ENCODE results near the gene TRRAP.

The TRRAP gene

DNA sequence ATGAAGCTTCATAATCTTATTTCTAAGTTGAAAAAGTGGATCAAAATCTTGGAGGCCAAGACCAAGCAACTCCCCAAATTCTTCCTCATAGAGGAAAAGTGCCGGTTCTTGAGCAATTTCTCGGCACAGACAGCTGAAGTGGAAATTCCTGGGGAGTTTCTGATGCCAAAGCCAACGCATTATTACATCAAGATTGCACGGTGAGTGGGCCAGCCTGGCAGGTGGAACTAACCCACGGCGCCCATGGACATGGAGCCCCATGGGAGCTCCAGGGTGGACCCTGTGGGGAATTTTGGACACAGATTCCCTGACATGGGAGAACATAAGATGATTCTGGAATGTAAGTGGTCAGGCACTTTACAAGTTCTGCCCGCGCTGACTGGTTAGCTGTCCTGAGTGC, 125.9 kb downstream of the TRRAP start:
- H3K27ac ChIP-seq, result no peak overlapping the region
- TF ChIP-seq, protein P1, sequence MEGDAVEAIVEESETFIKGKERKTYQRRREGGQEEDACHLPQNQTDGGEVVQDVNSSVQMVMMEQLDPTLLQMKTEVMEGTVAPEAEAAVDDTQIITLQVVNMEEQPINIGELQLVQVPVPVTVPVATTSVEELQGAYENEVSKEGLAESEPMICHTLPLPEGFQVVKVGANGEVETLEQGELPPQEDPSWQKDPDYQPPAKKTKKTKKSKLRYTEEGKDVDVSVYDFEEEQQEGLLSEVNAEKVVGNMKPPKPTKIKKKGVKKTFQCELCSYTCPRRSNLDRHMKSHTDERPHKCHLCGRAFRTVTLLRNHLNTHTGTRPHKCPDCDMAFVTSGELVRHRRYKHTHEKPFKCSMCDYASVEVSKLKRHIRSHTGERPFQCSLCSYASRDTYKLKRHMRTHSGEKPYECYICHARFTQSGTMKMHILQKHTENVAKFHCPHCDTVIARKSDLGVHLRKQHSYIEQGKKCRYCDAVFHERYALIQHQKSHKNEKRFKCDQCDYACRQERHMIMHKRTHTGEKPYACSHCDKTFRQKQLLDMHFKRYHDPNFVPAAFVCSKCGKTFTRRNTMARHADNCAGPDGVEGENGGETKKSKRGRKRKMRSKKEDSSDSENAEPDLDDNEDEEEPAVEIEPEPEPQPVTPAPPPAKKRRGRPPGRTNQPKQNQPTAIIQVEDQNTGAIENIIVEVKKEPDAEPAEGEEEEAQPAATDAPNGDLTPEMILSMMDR (IDR thresholded peaks at IDR 0.05), result no peak
- no peak for TF ChIP-seq ZFX (IDR thresholded peaks at IDR 0.05; ENCODE audit: borderline replicate concordance)

DNA sequence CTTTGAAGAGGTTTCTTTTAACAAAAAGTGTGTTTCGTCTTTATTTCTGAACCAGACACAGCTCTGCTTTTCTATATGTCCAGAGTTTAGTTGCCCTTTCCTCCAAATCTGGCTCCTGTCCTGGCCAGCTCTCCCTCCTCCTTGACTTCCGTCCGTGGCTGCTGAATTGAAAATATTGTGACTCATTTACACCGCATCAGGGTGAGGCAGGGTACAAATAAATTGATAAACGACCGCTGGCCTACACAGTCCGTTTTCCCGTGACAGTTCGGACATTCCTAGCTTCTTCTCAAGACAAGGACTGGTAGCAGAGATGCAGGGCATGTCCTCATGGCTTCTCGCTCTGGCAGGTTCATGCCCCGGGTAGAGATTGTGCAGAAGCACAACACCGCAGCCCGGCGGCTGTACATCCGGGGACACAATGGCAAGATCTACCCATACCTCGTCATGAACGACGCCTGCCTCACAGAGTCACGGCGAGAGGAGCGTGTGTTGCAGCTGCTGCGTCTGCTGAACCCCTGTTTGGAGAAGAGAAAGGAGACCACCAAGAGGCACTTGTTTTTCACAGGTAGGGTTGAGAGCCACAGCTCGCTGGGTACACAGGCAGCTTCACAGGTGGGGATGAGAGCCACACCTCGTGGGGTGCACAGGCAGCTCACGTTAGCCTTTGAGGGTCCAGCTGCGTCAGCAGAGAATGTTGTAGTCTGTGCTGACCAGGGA, 126.6 kb downstream of the TRRAP start:
- TF ChIP-seq, protein P1 (IDR thresholded peaks at IDR 0.05), result no peak
- no peak for TF ChIP-seq ZFX (IDR thresholded peaks at IDR 0.05; ENCODE audit: borderline replicate concordance)
- H3K27ac ChIP-seq, result no peak overlapping the region

DNA sequence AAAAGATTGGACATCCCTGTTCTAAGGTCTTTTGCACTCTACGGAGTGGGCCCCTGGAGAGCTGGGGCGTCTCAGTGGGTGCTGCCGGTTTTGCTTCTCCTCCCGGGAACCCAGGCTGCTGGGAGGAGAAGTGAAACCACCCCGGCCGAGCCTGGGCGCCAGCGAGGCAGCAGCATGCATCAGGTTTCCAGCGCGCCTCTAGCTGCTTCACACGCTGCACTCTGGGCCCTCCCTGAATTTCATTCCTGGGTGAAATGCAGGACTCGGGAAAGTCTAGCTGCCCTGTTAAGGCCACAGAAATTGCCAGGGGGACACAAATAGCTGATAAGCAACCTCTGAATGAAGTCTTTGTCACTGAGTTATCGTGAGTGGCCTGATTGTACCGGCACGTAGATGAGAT, 127.4 kb downstream of the TRRAP start:
- H3K27ac ChIP-seq, result no peak overlapping the region
- TF ChIP-seq ZFX (IDR thresholded peaks at IDR 0.05; ENCODE audit: borderline replicate concordance), result no peak
- TF ChIP-seq, protein P1 (IDR thresholded peaks at IDR 0.05), result no peak

DNA sequence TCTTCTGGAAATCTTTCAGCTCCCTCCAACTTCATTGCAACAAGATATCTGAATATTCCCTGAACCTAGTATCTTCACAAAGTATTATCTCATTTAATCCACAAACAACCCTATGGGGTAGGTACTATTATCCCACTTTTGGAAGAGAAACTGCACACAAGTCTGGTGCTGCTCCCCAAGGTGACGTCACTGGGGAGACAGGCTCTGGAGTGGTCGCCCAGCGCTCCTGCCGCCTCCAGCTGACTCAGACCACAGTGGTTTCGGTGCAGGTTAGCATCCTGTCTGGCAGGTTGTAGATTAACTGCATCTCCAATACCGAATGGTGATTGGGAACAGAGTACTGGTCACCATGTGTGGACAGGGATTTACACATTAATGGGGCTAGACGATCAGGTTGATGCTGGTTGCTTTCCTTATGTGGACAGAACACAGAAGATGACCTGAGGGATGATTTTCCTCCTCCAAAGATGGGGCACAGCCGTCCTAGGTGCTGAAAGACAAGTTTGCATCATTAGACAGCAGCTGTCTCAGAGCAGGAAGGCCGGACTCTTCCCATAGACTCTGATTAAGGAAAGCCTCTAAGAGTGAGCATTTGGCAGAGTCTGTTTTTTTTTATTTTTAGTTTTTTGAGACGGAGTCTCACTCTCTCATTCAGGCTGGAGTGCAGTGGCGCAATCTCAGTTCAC, 128.6 kb downstream of the TRRAP start:
- no peak for TF ChIP-seq ZFX (IDR thresholded peaks at IDR 0.05; ENCODE audit: borderline replicate concordance)
- TF ChIP-seq, protein P1 (IDR thresholded peaks at IDR 0.05), result no peak
- H3K27ac ChIP-seq, result no peak overlapping the region

DNA sequence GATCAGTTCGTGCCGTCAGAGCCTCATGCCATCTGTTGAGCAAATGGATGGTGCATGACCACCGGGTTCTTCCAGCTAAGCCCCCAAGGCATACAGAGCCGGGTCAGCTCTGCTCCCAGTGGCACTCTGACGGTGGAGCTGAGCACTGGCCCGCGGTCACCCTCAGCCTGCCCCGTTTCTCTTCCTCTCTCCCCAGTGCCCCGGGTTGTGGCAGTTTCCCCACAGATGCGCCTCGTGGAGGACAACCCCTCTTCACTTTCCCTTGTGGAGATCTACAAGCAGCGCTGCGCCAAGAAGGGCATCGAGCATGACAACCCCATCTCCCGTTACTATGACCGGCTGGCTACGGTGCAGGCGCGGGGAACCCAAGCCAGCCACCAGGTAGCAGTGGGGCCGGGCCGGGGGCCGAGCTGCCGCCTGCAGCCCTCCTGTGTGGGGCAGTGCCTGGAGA, 129.9 kb downstream of the TRRAP start:
- no peak for TF ChIP-seq ZFX (IDR thresholded peaks at IDR 0.05; ENCODE audit: borderline replicate concordance)
- TF ChIP-seq, protein P1 (IDR thresholded peaks at IDR 0.05), result no peak
- no peak overlapping the region for H3K27ac ChIP-seq

DNA sequence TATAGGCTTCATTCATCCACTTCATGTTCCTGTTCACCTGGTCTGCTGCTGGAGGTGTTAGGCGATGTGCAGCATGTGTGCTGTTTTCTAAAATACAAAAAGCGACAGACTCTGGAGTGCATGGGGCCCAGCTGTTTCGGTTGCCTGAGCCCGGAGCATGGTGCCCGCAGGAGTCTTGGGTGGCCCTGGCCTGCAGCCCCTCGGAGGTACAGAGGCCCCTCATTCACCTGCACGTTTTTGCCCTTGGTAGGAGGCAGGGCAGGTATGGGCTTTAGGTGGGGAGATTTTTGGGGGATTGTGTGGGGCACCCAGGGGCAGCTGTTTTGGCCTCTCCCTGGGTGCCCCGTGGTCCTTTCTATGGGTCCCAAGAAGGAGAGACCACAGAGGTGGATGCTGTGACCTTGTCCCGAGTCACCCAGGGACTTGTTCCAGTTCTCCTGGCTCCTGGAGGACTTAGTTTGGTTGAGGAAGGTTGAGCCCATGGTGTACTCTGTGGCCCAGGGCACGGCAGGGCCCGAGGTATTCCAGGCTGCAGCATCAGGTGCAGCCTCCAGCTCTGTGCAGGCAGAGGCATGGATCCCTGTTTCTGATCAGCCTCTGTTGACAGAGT, 130.7 kb downstream of the TRRAP start:
- no peak for TF ChIP-seq ZFX (IDR thresholded peaks at IDR 0.05; ENCODE audit: borderline replicate concordance)

DNA sequence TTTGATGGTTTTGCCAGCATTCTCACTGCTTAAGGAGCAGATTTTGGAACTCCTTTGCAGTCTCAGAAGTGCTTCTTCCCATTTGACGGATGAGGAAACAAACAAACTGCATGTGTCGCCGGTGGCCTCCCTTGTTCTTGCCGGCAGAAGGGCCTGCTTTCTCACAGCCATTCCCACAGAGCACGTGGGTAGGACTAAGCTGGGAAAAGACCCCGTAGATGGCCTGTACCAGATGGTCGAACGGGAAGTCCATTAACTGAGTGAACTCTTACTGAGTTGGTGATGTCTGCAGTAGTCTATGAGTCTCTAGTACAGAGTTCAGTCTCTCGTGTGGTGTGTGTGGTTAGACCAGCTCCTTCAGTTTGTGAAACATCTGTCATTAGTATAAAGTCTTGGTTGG, 131.9 kb downstream of the TRRAP start:
- H3K27ac ChIP-seq, result no peak overlapping the region

More for the DNA sequence above, 130.7 kb downstream of the TRRAP start:
- H3K27ac ChIP-seq, result no peak overlapping the region

DNA sequence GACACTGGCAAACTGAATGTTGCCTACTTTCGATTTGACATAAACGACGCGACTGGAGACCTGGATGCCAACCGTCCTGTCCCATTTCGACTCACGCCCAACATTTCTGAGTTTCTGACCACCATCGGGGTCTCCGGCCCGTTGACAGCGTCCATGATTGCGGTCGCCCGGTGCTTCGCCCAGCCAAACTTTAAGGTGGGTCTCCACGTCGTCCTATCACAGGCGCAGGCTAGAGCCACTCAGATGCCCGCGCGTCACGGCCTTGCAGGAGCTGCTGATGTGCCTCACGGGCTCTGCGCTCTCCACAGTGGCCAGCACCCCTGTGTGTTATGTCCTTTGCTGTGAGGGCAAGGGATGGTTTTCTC, 133.0 kb downstream of the TRRAP start:
- H3K27ac ChIP-seq, result no peak overlapping the region
- TF ChIP-seq, protein P1 (IDR thresholded peaks at IDR 0.05), result no peak
- no peak for TF ChIP-seq ZFX (IDR thresholded peaks at IDR 0.05; ENCODE audit: borderline replicate concordance)

More for the DNA sequence above, 131.9 kb downstream of the TRRAP start:
- no peak for TF ChIP-seq ZFX (IDR thresholded peaks at IDR 0.05; ENCODE audit: borderline replicate concordance)
